Activated CD8-positive, alpha-beta T cell treated with anti-CD3 and anti-CD28 coated beads for 36 hours (primary cell): ENCODE measurements around the gene C12orf42. TPM values are rescaled to one million over a fixed set of nuclear protein-coding genes. Genes with fewer than 3 reads are reported as not detected.

Experiments used
- ATAC-seq: fragments of 200-7000 bp; cut with Tn5 transposase; one replicate; pipeline ENCODE4 v1.10.0; 2021; ENCODE audit warnings: mild to moderate bottlenecking, moderate library complexity
- CTCF ChIA-PET: fragments of 350-600 bp; sonication (Branson Sonifier 250); formaldehyde crosslinking; loops from one replicate; lab custom pipeline; 2021; ENCODE audit warnings: antibody characterized with exemption; lab: Charles Lee
- POLR2A ChIA-PET: fragments of 350-600 bp; sonication (Branson Sonifier 250); formaldehyde crosslinking; loops from one replicate; lab custom pipeline; 2021; ENCODE audit warnings: antibody characterized with exemption; lab: Charles Lee
- DNase-seq: peaks from one replicate; pipeline ENCODE4 v3.0.0-alpha.2; 2020
- H3K27ac Mint-ChIP-seq: one replicate; pipeline ENCODE4 v1.8.0; 2021; ENCODE audit warnings: mild to moderate bottlenecking, mixed read lengths
- H3K27me3 Mint-ChIP-seq: one replicate; pipeline ENCODE4 v1.8.0; 2021; ENCODE audit warnings: mixed read lengths
- H3K36me3 Mint-ChIP-seq: one replicate; pipeline ENCODE4 v1.8.0; 2021; ENCODE audit warnings: low read depth, mixed read lengths
- H3K4me1 Mint-ChIP-seq: one replicate; pipeline ENCODE4 v1.8.0; 2021; ENCODE audit warnings: low read depth, mixed read lengths
- H3K4me3 Mint-ChIP-seq: one replicate; pipeline ENCODE4 v1.8.0; 2021; ENCODE audit warnings: mild to moderate bottlenecking, moderate library complexity, mixed read lengths
- H3K9me3 Mint-ChIP-seq: one replicate; pipeline ENCODE4 v1.8.0; 2021; ENCODE audit warnings: mixed read lengths
- CTCF ChIP-seq: fragments of 200-600 bp; IDR thresholded peaks from one replicate; pipeline ENCODE4 v1.8.0; 2022; ENCODE audit warnings: antibody characterized with exemption, mild to moderate bottlenecking
- intact Hi-C: fragments of 100-400 bp; cut with micrococcal nuclease; formaldehyde crosslinking; loops from one replicate; pipeline ENCODE4 v1.10.0; 2022
- total RNA-seq, 2 experiments: library from RNA; stranded (reverse); gene quantifications; one replicate each; pipeline ENCODE4 v1.2.3, GENCODE V29; 2021

The C12orf42 gene
- total RNA-seq, 2 experiments from 2014 or later, result 0.49 to 1.4 TPM

- intact Hi-C loops, result no loop called here
- Mint-ChIP-seq H3K36me3 (peaks cover 10% of the 10 kb centered on the region), H3K9me3 (peaks cover 9% of the 10 kb centered on the region), H3K4me1 (no peaks in the 10 kb centered on the region), H3K27ac (no peak overlapping the region), H3K27me3 (no peaks in the 10 kb centered on the region), H3K4me3 (no peak overlapping the region)
- ChIA-PET CTCF (no interaction called here), POLR2A (no interaction called here)
- ATAC-seq (no peak), DNase-seq (no peak)
- TF ChIP-seq CTCF, result no peak
Observed at GRCh38 chr12:103422328-103422727, 73.4 kb downstream of the C12orf42 start.

- Mint-ChIP-seq H3K27me3 (no peaks in the 10 kb centered on the region), H3K4me1 (no peaks in the 10 kb centered on the region), H3K36me3 (peaks cover 9% of the 10 kb centered on the region), H3K27ac (no peak overlapping the region), H3K9me3 (peaks cover 5% of the 10 kb centered on the region), H3K4me3 (no peak overlapping the region)
- no peak for TF ChIP-seq CTCF
- CTCF ChIA-PET, result no interaction called here
- POLR2A ChIA-PET, result no interaction called here
- DNase-seq, result no peak
- intact Hi-C loops, result no loop called here
- ATAC-seq, result no peak
Observed at GRCh38 chr12:103421402-103421801, 74.4 kb downstream of the C12orf42 start.

GRCh38 chr12:103415681-103416080 lies 80.1 kb downstream of the C12orf42 start:
- intact Hi-C loops, result no loop called here
- ChIA-PET CTCF (no interaction called here), POLR2A (no interaction called here)
- Mint-ChIP-seq H3K9me3 (peaks cover 7% of the 10 kb centered on the region), H3K4me3 (no peak overlapping the region), H3K27me3 (no peaks in the 10 kb centered on the region), H3K36me3 (peaks cover 3% of the 10 kb centered on the region), H3K27ac (no peak overlapping the region), H3K4me1 (no peaks in the 10 kb centered on the region)
- DNase-seq, result no peak
- ATAC-seq, result no peak
- no peak for TF ChIP-seq CTCF

- H3K4me3 Mint-ChIP-seq, result no peak overlapping the region
- intact Hi-C loops, result no loop called here
- TF ChIP-seq CTCF, result no peak
- ATAC-seq, result no peak
- POLR2A ChIA-PET, result interaction anchor here (0.8 kb wide), 1 partner anchor 15 kb away, joined by 5 read pairs; no protein-coding TSS in a partner anchor
- peaks cover 1% of the 10 kb centered on the region for H3K9me3 Mint-ChIP-seq
- DNase-seq, result no peak
- CTCF ChIA-PET, result interaction anchor here (1.7 kb wide), 1 partner anchor 9 kb away, joined by 6 read pairs; no protein-coding TSS in a partner anchor
- H3K27me3 Mint-ChIP-seq, result no peaks in the 10 kb centered on the region
- no peak overlapping the region for H3K27ac Mint-ChIP-seq
- no peaks in the 10 kb centered on the region for H3K4me1 Mint-ChIP-seq
- H3K36me3 Mint-ChIP-seq, result peaks cover 4% of the 10 kb centered on the region
Observed at GRCh38 chr12:103401421-103401820, 94.3 kb downstream of the C12orf42 start.

GRCh38 chr12:103399986-103400385 lies 95.8 kb downstream of the C12orf42 start:
- no peak overlapping the region for H3K27ac Mint-ChIP-seq
- no peak for TF ChIP-seq CTCF
- CTCF ChIA-PET, result no interaction called here
- ATAC-seq (no peak), DNase-seq (no peak)
- intact Hi-C loops, result no loop called here
- POLR2A ChIA-PET, result no interaction called here
- no peaks in the 10 kb centered on the region for H3K27me3 Mint-ChIP-seq
- H3K9me3 Mint-ChIP-seq, result peaks cover 2% of the 10 kb centered on the region
- H3K36me3 Mint-ChIP-seq, result peaks cover 5% of the 10 kb centered on the region
- no peaks in the 10 kb centered on the region for H3K4me1 Mint-ChIP-seq
- no peak overlapping the region for H3K4me3 Mint-ChIP-seq
